SK-N-MC (cell line): Measurements from ENCODE around the gene MKX.

Experiments used
- EZH2 ChIP-seq: fragments of 200-600 bp; sonication (generic); IDR thresholded peaks from one replicate; pipeline ENCODE4 v1.6.1; 2017; ENCODE audit warnings: antibody characterized with exemption
- FOXP2 ChIP-seq: optimal IDR thresholded peaks from 2 replicates; pipeline ENCODE3; 2011; ENCODE audit warnings: mild to moderate bottlenecking, moderate library complexity; ENCODE audit not compliant: insufficient read depth; ENCODE audit errors: extremely low read length, control extremely low read depth
- POLR2AphosphoS5 ChIP-seq: IDR thresholded peaks from 2 replicates; pipeline ENCODE4 v1.6.1; 2012; ENCODE audit warnings: mild to moderate bottlenecking, low read depth, low read length, borderline replicate concordance

DNA sequence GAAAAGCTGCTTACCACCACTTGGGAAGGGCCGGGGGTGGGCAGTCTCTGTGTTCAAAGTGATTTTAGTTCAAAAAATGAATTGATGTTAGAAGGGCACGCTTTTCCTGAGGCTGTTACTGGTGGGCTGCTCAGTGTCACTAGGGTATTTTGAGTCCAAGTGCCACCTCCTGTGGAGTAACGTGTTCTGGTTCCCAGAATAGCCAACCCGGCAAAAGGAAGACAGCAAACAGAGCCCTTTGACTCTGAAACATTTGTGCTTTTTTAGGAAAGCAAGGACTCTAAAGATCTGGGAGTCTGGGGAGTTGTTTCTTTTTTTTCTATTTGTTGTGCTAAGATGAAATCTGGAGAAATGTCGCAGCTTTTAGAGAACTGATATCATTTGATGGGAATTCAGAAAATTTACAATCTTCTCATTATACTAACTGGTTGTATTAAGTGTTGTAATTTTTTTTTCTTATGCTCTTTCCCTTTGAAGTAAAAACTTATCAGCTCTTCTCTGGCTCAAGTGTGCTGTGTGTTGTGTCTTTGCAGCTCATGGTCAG lies 66.2 kb downstream of the MKX start:
- TF ChIP-seq EZH2 (no peak), POLR2AphosphoS5 (no peak), FOXP2 (no peak)
